HEK293 (cell line): ENCODE results near the gene KDM4C.

Experiments used
- CTCF ChIA-PET: fragments of 350-600 bp; formaldehyde crosslinking; extraction: SDS; loops from one replicate; lab custom pipeline; 2021; ENCODE audit warnings: antibody characterized with exemption; lab: Yijun Ruan, JAX
- POLR2A ChIA-PET: fragments of 300-600 bp; formaldehyde crosslinking; extraction: SDS; loops from one replicate; lab custom pipeline; 2020; ENCODE audit warnings: antibody characterized with exemption, inconsistent platforms; lab: Yijun Ruan, JAX
- H3K27ac ChIP-seq: fragments of 200-500 bp; sonication (Bioruptor generic); 2 replicates; pipeline ENCODE4 v1.5.1; 2014; ENCODE audit warnings: low read depth, low read length, control low read depth, inconsistent platforms; ENCODE audit errors: extremely low read depth
- H3K36me3 ChIP-seq, 2 experiments: fragments of 200-500 bp in 1 of 2; sonication (Bioruptor generic) in 1 of 2; 1 replicate in 1 of 2; 2 replicates in 1 of 2; pipeline ENCODE4 v1.5.1; 2014 to 2017; ENCODE audit warnings: inconsistent platforms in 2 of 2, low read length in 2 of 2; ENCODE audit not compliant: control insufficient read depth in 2 of 2, insufficient read depth in 1 of 2
- H3K4me1 ChIP-seq: fragments of 200-500 bp; sonication (Bioruptor generic); 2 replicates; pipeline ENCODE4 v1.5.1; 2014; ENCODE audit warnings: mild to moderate bottlenecking, low read length, inconsistent platforms; ENCODE audit not compliant: control insufficient read depth, insufficient read depth
- H3K4me3 ChIP-seq: 2 replicates; pipeline ENCODE4 v1.5.1; 2011; ENCODE audit warnings: low read depth, mild to moderate bottlenecking, control low read depth, low read length, moderate library complexity
- H3K9me3 ChIP-seq: fragments of 200-500 bp; sonication (Bioruptor generic); 2 replicates; pipeline ENCODE4 v1.5.1; 2014; ENCODE audit warnings: low read depth, low read length, inconsistent platforms; ENCODE audit not compliant: control insufficient read depth, insufficient read depth
- FEZF1 ChIP-seq: fragments of 450-650 bp; formaldehyde crosslinking; IDR thresholded peaks from 2 replicates; pipeline ENCODE4 v1.5.1; 2016; ENCODE audit warnings: missing biosample characterization, missing genetic modification characterization
- GFI1B ChIP-seq: fragments of 450-650 bp; formaldehyde crosslinking; IDR thresholded peaks from 2 replicates; pipeline ENCODE4 v1.5.1; 2016; ENCODE audit warnings: missing biosample characterization, missing genetic modification characterization
- GLI4 ChIP-seq: fragments of 450-650 bp; formaldehyde crosslinking; IDR thresholded peaks from 2 replicates; pipeline ENCODE4 v1.5.1; 2016; ENCODE audit warnings: missing biosample characterization, missing genetic modification characterization
- HOXD13 ChIP-seq: sonication (generic); formaldehyde crosslinking; IDR thresholded peaks from 2 replicates; pipeline ENCODE4 v1.8.0; 2022; ENCODE audit warnings: missing genetic modification reagents, borderline replicate concordance
- MEIS1 ChIP-seq: sonication (generic); formaldehyde crosslinking; IDR thresholded peaks from 2 replicates; pipeline ENCODE4 v1.8.1; 2022; ENCODE audit warnings: missing genetic modification reagents, mild to moderate bottlenecking, borderline replicate concordance
- MZF1 ChIP-seq: fragments of 450-650 bp; formaldehyde crosslinking; IDR thresholded peaks from 2 replicates; pipeline ENCODE4 v1.5.1; 2017; ENCODE audit warnings: missing biosample characterization, missing genetic modification characterization, borderline replicate concordance
- OSR2 ChIP-seq: fragments of 450-650 bp; formaldehyde crosslinking; IDR thresholded peaks from 2 replicates; pipeline ENCODE4 v1.5.1; 2016; ENCODE audit warnings: missing biosample characterization, missing genetic modification characterization
- YY1 ChIP-seq: fragments of 450-650 bp; formaldehyde crosslinking; IDR thresholded peaks from 2 replicates; pipeline ENCODE4 v1.5.1; 2018; ENCODE audit warnings: missing biosample characterization, missing genetic modification characterization
- ZBTB44 ChIP-seq: fragments of 450-650 bp; IDR thresholded peaks from 2 replicates; pipeline ENCODE4 v1.5.1; 2018; ENCODE audit warnings: missing biosample characterization, mild to moderate bottlenecking, missing genetic modification characterization
- ZFP3 ChIP-seq: fragments of 450-650 bp; formaldehyde crosslinking; IDR thresholded peaks from 2 replicates; pipeline ENCODE4 v1.5.1; 2016; ENCODE audit warnings: low read depth, missing biosample characterization, missing genetic modification characterization
- ZFP41 ChIP-seq: fragments of 450-650 bp; formaldehyde crosslinking; IDR thresholded peaks from 2 replicates; pipeline ENCODE4 v1.5.1; 2016; ENCODE audit warnings: missing biosample characterization, missing genetic modification characterization, borderline replicate concordance
- ZNF133 ChIP-seq: fragments of 450-650 bp; formaldehyde crosslinking; IDR thresholded peaks from 2 replicates; pipeline ENCODE4 v1.5.1; 2016; ENCODE audit warnings: missing biosample characterization, missing genetic modification characterization
- ZNF148 ChIP-seq: fragments of 450-650 bp; formaldehyde crosslinking; IDR thresholded peaks from 2 replicates; pipeline ENCODE4 v1.5.0; 2017; ENCODE audit warnings: missing biosample characterization, missing genetic modification characterization, borderline replicate concordance
- ZNF174 ChIP-seq: fragments of 450-650 bp; formaldehyde crosslinking; IDR thresholded peaks from 2 replicates; pipeline ENCODE4 v1.5.0; 2017; ENCODE audit warnings: missing biosample characterization, mild to moderate bottlenecking, missing genetic modification characterization
- ZNF18 ChIP-seq: fragments of 450-650 bp; formaldehyde crosslinking; IDR thresholded peaks from 2 replicates; pipeline ENCODE4 v1.5.1; 2016; ENCODE audit warnings: missing biosample characterization, missing genetic modification characterization
- ZNF19 ChIP-seq: fragments of 450-650 bp; formaldehyde crosslinking; IDR thresholded peaks from 2 replicates; pipeline ENCODE4; 2016; ENCODE audit warnings: missing biosample characterization, missing genetic modification characterization, low read depth
- ZNF214 ChIP-seq: fragments of 450-650 bp; formaldehyde crosslinking; IDR thresholded peaks from 2 replicates; pipeline ENCODE4 v1.5.1; 2017; ENCODE audit warnings: missing biosample characterization, mild to moderate bottlenecking, missing genetic modification characterization, borderline replicate concordance
- ZNF311 ChIP-seq: fragments of 450-650 bp; formaldehyde crosslinking; IDR thresholded peaks from 2 replicates; pipeline ENCODE4 v1.5.1; 2017; ENCODE audit warnings: missing biosample characterization, missing genetic modification characterization, borderline replicate concordance
- ZNF426 ChIP-seq: fragments of 450-650 bp; formaldehyde crosslinking; IDR thresholded peaks from 2 replicates; pipeline ENCODE4 v1.5.1; 2017; ENCODE audit warnings: missing biosample characterization, missing genetic modification characterization, mild to moderate bottlenecking, inconsistent platforms, moderate library complexity
- ZNF530 ChIP-seq: fragments of 450-650 bp; formaldehyde crosslinking; IDR thresholded peaks from 2 replicates; pipeline ENCODE4 v1.5.1; 2016; ENCODE audit warnings: low read depth, missing biosample characterization, missing genetic modification characterization
- ZNF549 ChIP-seq: fragments of 450-650 bp; IDR thresholded peaks from 2 replicates; pipeline ENCODE4 v1.5.1; 2018; ENCODE audit warnings: missing biosample characterization, missing genetic modification characterization, mild to moderate bottlenecking, inconsistent platforms, moderate library complexity
- ZNF654 ChIP-seq: fragments of 450-650 bp; formaldehyde crosslinking; IDR thresholded peaks from 2 replicates; pipeline ENCODE4 v1.5.1; 2016; ENCODE audit warnings: low read depth, missing biosample characterization, missing genetic modification characterization
- ZNF670 ChIP-seq: fragments of 450-650 bp; formaldehyde crosslinking; IDR thresholded peaks from 2 replicates; pipeline ENCODE4 v1.5.1; 2016; ENCODE audit warnings: missing biosample characterization, missing genetic modification characterization, low read depth
- ZNF692 ChIP-seq: fragments of 450-650 bp; formaldehyde crosslinking; IDR thresholded peaks from 2 replicates; pipeline ENCODE4 v1.5.1; 2016; ENCODE audit warnings: missing biosample characterization, missing genetic modification characterization
- ZNF707 ChIP-seq: fragments of 450-650 bp; formaldehyde crosslinking; IDR thresholded peaks from 2 replicates; pipeline ENCODE4 v1.5.1; 2016; ENCODE audit warnings: missing biosample characterization, missing genetic modification characterization
- ZNF76 ChIP-seq: fragments of 450-650 bp; formaldehyde crosslinking; IDR thresholded peaks from 2 replicates; pipeline ENCODE4; 2016; ENCODE audit warnings: low read depth, missing biosample characterization, missing genetic modification characterization, borderline replicate concordance
- ZNF776 ChIP-seq: fragments of 450-650 bp; formaldehyde crosslinking; IDR thresholded peaks from 2 replicates; pipeline ENCODE4 v1.5.0; 2017; ENCODE audit warnings: missing biosample characterization, missing genetic modification characterization, borderline replicate concordance
- ZSCAN4 ChIP-seq: fragments of 450-650 bp; formaldehyde crosslinking; IDR thresholded peaks from 2 replicates; pipeline ENCODE4 v1.5.1; 2017; ENCODE audit warnings: missing biosample characterization, missing genetic modification characterization

Gene KDM4C

GRCh38 chr9:6943293-6943692 lies 185.5 kb downstream of the KDM4C start:
- H3K4me1 ChIP-seq = no peaks in the 10 kb centered on the region
- ChIA-PET POLR2A (interaction anchor here (1.3 kb wide), 1 partner anchor 11 kb away, joined by 3 read pairs; no protein-coding TSS in a partner anchor), CTCF (interaction anchor here (0.6 to 1.1 kb wide), 5 partner anchors 27 to 1682 kb away, joined by 3 to 6 read pairs (median 3); no protein-coding TSS in a partner anchor)
- H3K9me3 ChIP-seq = no peaks in the 10 kb centered on the region
- H3K27ac ChIP-seq = no peak overlapping the region
- H3K36me3 ChIP-seq = no peaks in the 10 kb centered on the region
- TF ChIP-seq ZNF776 (tag by site-specific recombination) = no peak
- TF ChIP-seq ZNF148 (tag by site-specific recombination) = no peak
- no peak for TF ChIP-seq ZNF692 (tag by site-specific recombination)
- TF ChIP-seq ZNF670 = no peak
- no peak for TF ChIP-seq ZNF426 (tag by site-specific recombination)
- no peak for TF ChIP-seq HOXD13 (CRISPR knock-in tag)
- no peak for TF ChIP-seq ZNF19 (tag by site-specific recombination)
- no peak for TF ChIP-seq ZNF174 (tag by site-specific recombination)
- TF ChIP-seq GLI4 (tag by site-specific recombination) = no peak
- TF ChIP-seq ZNF76 (tag by site-specific recombination) = no peak
- no peak for TF ChIP-seq OSR2 (tag by site-specific recombination)
- TF ChIP-seq ZNF707 (tag by site-specific recombination) = no peak
- no peak for TF ChIP-seq ZFP3 (tag by site-specific recombination)
- TF ChIP-seq ZSCAN4 (tag by site-specific recombination) = no peak
- TF ChIP-seq ZNF549 (tag by site-specific recombination) = no peak
- no peak for TF ChIP-seq MEIS1 (CRISPR knock-in tag)
- no peak for TF ChIP-seq ZNF133 (tag by site-specific recombination)
- no peak for TF ChIP-seq ZNF18 (tag by site-specific recombination)
- H3K4me3 ChIP-seq = no peak overlapping the region

- no peak overlapping the region for H3K4me3 ChIP-seq
- ChIA-PET POLR2A (interaction anchor here (0.6 to 1.3 kb wide), 2 partner anchors 12 to 671 kb away, joined by 3 read pairs; no protein-coding TSS in a partner anchor), CTCF (interaction anchor here (0.6 to 1.5 kb wide), 7 partner anchors 9 to 1594 kb away, joined by 3 to 6 read pairs (median 4); no protein-coding TSS in a partner anchor)
- TF ChIP-seq MZF1 (tag by site-specific recombination) (no peak), GFI1B (tag by site-specific recombination) (no peak), ZNF530 (tag by site-specific recombination) (no peak), FEZF1 (tag by site-specific recombination) (peak; percentile 72), YY1 (tag by site-specific recombination) (no peak), ZNF214 (tag by site-specific recombination) (no peak), ZNF670 (no peak), ZFP41 (tag by site-specific recombination) (no peak), ZNF311 (tag by site-specific recombination) (no peak), ZNF654 (tag by site-specific recombination) (peak; percentile 32; the same call in 1 of the 2 replicates), ZBTB44 (tag by site-specific recombination) (0 out of 2 replicates have a peak, but pooled peaks have one; percentile 40)
These were observed 186.3 kb downstream of the KDM4C start for GRCh38 chr9:6944093-6944551.

More at GRCh38 chr9:6944093-6944551, 186.3 kb downstream of the KDM4C start:
- Histone ChIP-seq H3K27ac (no peak overlapping the region), H3K36me3 (no peaks in the 10 kb centered on the region), H3K4me1 (no peaks in the 10 kb centered on the region), H3K9me3 (no peaks in the 10 kb centered on the region)
